AG04450 (cell line): ENCODE results near the gene SPG11. TPM values are rescaled to one million over a fixed set of nuclear protein-coding genes. Genes with fewer than 3 reads are reported as not detected.

Experiments
- CTCF ChIA-PET: fragments of 300-600, 350-600 bp; formaldehyde crosslinking; extraction: SDS; loops from one replicate; lab custom pipeline; 2022; ENCODE audit warnings: antibody characterized with exemption, inconsistent platforms; lab: Charles Lee
- POLR2A ChIA-PET: fragments of 350-600 bp; formaldehyde crosslinking; extraction: SDS; loops from one replicate; lab custom pipeline; 2021; ENCODE audit warnings: antibody characterized with exemption, inconsistent platforms; lab: Yijun Ruan, JAX
- DNase-seq: peaks from one replicate; pipeline ENCODE4 v3.0.0-alpha.2; 2011; ENCODE audit warnings: low read depth, low spot score
- H3K27ac ChIP-seq: one replicate; pipeline ENCODE4 v1.5.1; 2012; ENCODE audit warnings: low read depth, low read length, control low read depth
- H3K27me3 ChIP-seq: one replicate; pipeline ENCODE4 v1.6.0; 2012; ENCODE audit warnings: low read length; ENCODE audit not compliant: control insufficient read depth, insufficient read depth
- H3K4me3 ChIP-seq: 2 replicates; pipeline ENCODE4 v1.5.1; 2011; ENCODE audit warnings: mild to moderate bottlenecking, low read depth, low read length, control low read depth
- H3K9me3 ChIP-seq: 2 replicates; pipeline ENCODE4 v1.5.1; 2012; ENCODE audit warnings: low read length; ENCODE audit not compliant: control insufficient read depth, insufficient read depth
- polyA plus RNA-seq: library from polyadenylated mRNA; depleted of rRNA; stranded (reverse); fragments of >200 nt; gene quantifications from 2 replicates; pipeline ENCODE4 v1.2.3, GENCODE V29; 2011
- TF ChIP-seq, protein P1 (sequence below): IDR thresholded peaks from 2 replicates; pipeline ENCODE4 v1.5.1; 2011; ENCODE audit warnings: low read depth, low read length, control low read depth, inconsistent platforms

The SPG11 gene
- polyA plus RNA-seq, 1 experiment: 39.6 TPM

DNA sequence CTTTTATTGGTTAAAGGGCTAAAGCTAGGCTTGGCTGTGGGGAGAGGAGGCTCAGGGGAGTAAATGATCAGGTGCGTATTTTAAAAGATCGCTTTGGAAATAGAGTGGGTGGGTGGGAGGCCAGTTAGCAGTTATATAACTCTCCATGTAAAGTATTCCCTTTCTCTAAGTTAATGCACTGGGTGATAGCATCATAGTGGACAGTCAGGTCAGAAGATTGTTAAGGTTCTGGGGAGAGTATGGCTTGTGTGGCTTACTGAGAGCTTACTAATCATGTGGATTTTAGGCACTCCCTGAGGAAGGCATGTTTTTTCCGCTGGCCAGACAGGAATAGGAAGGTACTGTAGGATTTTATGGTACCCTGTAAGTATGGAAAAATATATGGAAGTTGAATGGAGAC, 132.8 kb downstream of the SPG11 start:
- no peak for DNase-seq
- Histone ChIP-seq H3K4me3 (no peak overlapping the region), H3K27me3 (no peaks in the 10 kb centered on the region), H3K27ac (no peak overlapping the region), H3K9me3 (peaks cover 3% of the 10 kb centered on the region; the same call in 1 of the 2 replicates)
- TF ChIP-seq, protein P1, sequence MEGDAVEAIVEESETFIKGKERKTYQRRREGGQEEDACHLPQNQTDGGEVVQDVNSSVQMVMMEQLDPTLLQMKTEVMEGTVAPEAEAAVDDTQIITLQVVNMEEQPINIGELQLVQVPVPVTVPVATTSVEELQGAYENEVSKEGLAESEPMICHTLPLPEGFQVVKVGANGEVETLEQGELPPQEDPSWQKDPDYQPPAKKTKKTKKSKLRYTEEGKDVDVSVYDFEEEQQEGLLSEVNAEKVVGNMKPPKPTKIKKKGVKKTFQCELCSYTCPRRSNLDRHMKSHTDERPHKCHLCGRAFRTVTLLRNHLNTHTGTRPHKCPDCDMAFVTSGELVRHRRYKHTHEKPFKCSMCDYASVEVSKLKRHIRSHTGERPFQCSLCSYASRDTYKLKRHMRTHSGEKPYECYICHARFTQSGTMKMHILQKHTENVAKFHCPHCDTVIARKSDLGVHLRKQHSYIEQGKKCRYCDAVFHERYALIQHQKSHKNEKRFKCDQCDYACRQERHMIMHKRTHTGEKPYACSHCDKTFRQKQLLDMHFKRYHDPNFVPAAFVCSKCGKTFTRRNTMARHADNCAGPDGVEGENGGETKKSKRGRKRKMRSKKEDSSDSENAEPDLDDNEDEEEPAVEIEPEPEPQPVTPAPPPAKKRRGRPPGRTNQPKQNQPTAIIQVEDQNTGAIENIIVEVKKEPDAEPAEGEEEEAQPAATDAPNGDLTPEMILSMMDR: no peak
- POLR2A ChIA-PET: no interaction called here
- CTCF ChIA-PET: interaction anchor here (2.4 kb wide), 1 partner anchor 29 kb away, joined by 6 read pairs; no protein-coding TSS in a partner anchor

DNA sequence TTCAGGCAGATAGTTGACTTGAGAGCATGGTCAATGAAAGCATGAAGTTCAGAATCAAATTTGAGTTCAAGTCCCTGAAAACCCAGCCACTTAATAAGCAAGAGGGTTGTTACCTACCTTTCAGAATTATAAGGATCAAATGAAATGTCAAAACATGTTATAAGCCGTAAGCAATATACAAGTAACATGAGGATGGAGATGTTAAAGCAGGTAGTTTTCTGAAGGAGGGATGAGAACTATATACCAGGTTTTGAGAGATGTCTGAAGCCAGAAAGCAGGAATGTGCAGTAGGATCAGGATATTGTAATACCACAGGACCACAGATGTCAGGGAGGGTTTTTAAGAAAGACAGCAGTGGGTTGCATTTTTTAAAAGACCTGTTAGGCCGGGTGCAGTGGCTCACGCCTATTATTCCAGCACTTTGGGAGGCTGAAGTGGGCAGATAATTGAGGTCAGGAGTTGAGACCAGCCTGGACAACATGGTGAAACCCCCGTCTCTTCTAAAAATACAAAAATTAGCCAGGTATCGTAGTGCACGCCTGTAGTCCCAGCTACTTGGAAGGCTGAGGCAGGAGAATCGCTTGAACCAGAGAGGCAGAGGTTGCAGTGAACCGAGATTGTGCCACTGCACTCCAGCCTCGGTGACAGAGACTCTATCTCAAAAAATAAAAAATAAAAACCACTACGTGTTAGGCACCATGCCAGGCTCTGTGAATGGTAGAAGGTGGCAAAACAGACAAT, 133.4 kb downstream of the SPG11 start:
- POLR2A ChIA-PET: no interaction called here
- Histone ChIP-seq H3K27me3 (no peaks in the 10 kb centered on the region), H3K4me3 (no peak overlapping the region), H3K27ac (no peak overlapping the region), H3K9me3 (no peaks in the 10 kb centered on the region)
- TF ChIP-seq, protein P1: no peak
- CTCF ChIA-PET: no interaction called here
- DNase-seq: no peak

DNA sequence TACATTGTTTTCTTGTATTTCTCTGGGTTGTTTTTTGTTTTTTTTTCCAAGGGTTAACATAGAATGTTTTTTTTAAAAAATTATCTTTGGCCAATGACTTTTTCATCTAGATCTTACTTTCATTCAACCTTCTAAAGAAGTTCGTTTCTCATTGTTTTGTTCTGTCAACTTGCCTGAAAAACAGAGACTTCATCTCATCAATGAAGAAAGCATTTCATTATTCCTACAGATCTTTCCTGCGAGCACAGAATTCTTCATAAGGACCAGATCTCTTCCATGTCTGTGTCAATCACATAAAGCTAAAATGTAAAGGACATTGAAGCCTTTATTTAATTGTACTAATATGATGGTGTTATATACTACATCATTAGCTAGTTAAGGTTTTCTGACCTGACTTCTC, 136.2 kb downstream of the SPG11 start:
- DNase-seq: no peak
- H3K27ac ChIP-seq: no peak overlapping the region
- CTCF ChIA-PET: interaction anchor here (0.6 to 1.5 kb wide), 4 partner anchors 10 to 23 kb away, joined by 3 to 6 read pairs (median 4); partner anchors contain the start of gene EIF3J
- no peak overlapping the region for H3K4me3 ChIP-seq
- H3K27me3 ChIP-seq: no peaks in the 10 kb centered on the region
- TF ChIP-seq, protein P1: no peak
- POLR2A ChIA-PET: interaction anchor here (1.4 kb wide), 1 partner anchor 9 kb away, joined by 5 read pairs; the partner anchor contains the start of gene EIF3J
- H3K9me3 ChIP-seq: no peaks in the 10 kb centered on the region

DNA sequence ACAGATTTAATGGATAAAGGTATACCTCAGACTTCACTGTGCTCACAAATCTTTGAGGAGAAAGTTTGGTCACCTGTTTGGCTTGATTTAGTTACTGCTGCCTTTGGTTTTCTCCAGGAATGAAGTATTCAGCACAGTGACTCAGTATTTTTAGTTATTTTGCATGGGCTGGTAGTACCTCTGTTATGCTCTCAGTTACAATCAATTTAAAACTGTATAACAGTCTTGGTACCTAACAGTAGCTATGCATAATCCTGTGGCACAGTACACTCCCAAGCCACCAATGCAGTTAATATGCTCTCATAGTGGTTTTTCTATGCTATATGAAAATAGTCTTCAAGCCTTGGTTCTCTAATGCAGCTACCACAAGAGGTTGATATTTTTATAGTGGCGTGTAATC, 138.4 kb downstream of the SPG11 start:
- POLR2A ChIA-PET: no interaction called here
- no peak for DNase-seq

DNA sequence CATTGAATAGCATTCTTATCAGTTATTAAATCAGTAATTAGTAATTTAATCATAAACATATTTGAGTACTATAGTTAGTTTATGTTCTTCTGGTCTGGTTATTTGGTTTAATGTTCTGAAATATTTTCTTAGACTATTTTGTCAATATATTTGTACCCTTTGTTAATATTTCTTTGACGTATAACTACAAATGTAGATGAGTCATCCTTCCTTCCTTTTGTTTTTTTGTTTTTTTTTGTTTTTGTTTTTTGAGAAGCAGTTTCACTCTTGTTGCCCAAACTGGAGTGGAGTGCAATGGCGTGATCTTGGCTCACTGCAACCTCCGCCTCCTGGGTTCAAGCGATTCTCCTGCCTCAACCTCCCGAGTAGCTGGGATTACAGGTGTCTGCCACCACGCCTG, 143.9 kb downstream of the SPG11 start:
- TF ChIP-seq, protein P1: no peak
- CTCF ChIA-PET: no interaction called here
- no peaks in the 10 kb centered on the region for H3K27me3 ChIP-seq
- no peak overlapping the region for H3K27ac ChIP-seq
- no peak for DNase-seq
- POLR2A ChIA-PET: no interaction called here
- H3K9me3 ChIP-seq: no peaks in the 10 kb centered on the region
- no peak overlapping the region for H3K4me3 ChIP-seq

More for the DNA sequence above, 138.4 kb downstream of the SPG11 start:
- Histone ChIP-seq H3K9me3 (no peaks in the 10 kb centered on the region), H3K27ac (no peak overlapping the region), H3K4me3 (no peak overlapping the region), H3K27me3 (no peaks in the 10 kb centered on the region)
- CTCF ChIA-PET: no interaction called here
- TF ChIP-seq, protein P1: no peak
